HG02571 (cell line): ENCODE results near the gene PACSIN2.
"Not testable (repeated sequence)": the region's sequence is repeated elsewhere in the genome, so short reads cannot be mapped to it uniquely, and the experiment has no call there.

Experiments
- ATAC-seq: cut with Tn5 transposase; IDR thresholded peaks from one replicate; pipeline ENCODE4 v1.9.1; 2021; ENCODE audit warnings: mild to moderate bottlenecking, moderate library complexity; ENCODE audit not compliant: unreplicated experiment

The PACSIN2 gene

GRCh38 chr22:42992886-42993479 is 22.0 kb downstream of the PACSIN2 start:
- ATAC-seq, result no peak

GRCh38 chr22:42992092-42992491 is 22.9 kb downstream of the PACSIN2 start:
- ATAC-seq, result no peak

DNA sequence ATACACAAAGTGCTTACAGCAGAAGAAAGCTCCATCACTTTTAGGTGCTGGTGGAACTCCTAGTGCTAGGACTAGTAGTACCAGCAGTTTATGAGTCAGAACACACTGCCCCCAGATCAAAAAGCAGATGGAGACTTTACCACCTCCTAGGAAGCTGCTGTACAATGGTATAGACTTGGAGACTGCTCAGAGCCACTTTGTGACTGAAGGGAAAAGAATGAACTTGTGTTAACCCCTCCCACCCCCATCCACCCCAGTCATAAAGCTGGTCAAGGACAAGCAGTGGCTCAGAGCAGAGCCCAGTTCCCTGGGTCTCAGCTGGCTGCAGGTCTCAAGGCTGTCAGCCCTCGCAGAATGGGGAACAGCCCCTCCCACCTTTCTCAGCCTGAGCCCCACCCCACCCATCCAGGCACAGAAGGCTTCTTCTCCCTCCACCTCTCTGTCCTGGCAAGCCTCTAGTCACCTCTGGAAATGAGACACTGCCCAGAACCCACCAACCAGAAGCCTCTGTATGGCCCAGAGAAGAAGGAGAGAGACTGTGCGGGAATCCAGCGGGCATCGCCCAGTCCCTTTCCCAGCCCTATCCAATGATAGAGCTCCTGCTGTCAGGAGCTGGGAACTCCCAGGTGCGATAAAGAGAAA is 23.8 kb downstream of the PACSIN2 start:
- ATAC-seq, result no peak

- ATAC-seq, result no peak
Observed at GRCh38 chr22:42990131-42990838, 24.7 kb downstream of the PACSIN2 start.

DNA sequence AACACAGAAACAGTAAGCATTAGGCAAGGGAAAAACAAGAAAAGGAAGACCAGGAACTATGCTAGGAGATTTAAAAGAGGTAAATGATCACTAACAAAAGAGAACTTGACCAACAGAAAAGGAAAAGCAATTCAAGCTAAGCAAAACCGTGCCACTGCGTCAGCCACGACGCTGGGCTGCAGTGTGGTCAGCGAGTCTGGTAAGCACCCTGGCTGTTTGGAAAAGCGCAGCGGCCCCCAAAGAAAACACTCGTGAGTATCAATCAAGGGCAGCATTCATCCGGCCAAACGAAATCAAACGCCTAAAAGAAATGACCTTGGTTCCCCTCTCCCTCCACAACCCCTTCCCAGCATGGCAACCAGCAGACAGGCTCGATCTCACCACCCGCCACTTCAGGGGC is 28.8 kb downstream of the PACSIN2 start:
- ATAC-seq, result no peak

DNA sequence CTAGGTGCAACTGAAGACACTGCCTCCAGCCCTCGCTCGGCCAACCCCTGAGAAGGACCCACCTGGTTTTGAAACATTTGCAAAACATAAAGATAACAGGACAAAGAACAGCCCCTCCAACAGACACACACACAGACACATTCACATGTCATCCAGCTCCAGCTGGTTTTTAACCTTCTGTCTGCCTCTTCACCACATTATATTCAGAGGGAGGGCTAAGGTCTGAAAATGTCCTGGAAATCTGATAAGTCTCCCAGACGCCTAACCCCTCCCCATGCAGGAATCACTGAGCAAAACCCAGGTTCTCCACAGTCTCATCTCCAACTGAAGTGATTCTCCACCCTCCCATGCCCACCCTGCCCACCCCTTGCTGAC is 29.4 kb downstream of the PACSIN2 start:
- ATAC-seq, result no peak

DNA sequence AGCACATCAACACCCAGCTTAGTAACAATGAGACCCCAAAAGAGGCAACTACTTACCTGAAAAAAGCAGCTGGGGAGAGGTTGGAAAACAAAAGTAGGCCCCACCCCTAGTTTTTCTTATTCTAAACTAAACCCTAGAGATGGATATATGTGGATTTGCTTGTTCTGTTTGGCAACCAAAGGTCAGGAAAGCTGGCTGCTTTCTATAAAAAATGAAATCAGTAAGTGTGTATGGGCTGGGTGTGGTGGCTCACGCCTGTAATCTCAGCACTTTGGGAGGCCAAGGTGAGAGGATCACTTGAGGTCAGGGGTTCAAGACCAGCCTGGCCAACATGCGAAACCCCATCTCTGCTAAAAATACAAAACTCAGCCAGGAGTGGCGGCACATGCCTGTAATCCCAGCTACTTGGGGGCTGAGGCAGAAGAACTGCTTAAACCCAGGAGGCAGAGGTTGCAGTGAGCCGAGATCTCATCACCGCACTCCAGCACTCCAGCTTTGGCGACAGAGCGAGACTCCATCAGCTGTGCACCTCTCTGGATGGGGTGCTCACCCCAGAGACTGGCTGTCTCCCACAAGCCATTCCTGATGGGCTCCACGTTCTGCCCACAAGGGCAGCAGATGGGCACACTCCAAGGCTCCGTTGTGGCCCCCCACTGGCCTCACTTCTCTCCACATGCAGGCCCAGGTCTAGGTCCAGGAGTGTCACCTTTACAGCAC is 30.0 kb downstream of the PACSIN2 start:
- no peak for ATAC-seq

DNA sequence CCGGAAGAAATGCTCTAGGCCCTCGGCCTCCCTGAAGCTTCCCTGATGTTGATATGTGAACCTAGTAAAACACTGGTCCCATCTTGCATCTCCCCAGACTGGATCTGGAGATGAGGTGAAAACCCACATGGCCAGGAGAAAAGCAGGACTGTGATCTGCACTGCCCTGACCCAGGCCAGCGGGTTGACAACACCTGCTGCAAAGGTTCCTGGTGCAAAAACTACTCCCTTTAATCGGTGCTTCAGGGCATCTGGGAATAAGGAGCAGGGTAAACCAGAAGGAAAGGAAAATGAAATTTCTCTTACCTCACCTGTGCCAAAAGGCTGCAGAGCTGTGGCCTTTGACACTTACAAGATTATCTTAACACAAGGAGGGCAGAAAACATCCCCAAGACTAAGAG is 30.6 kb downstream of the PACSIN2 start:
- ATAC-seq, result no peak

- ATAC-seq, result no peak
Observed at GRCh38 chr22:42983470-42983869, 31.5 kb downstream of the PACSIN2 start.

DNA sequence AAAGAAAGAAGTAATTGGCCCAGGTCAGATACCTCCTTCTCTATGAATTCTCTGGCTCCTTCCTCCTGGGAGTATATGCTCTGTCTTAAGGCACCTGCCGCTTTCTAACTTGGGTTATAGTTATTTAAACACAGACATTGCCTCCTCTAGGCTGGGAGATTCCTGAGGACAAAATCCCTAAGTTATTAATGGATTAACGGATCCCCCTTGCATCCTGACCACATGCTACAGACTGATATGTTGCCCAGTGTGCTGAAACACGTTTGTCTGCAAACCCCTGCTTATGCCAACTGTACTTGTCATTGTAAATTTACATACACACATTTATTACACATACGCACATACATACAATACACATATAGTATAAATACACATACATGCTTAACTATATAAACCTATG is 35.3 kb downstream of the PACSIN2 start:
- ATAC-seq, result no peak

DNA sequence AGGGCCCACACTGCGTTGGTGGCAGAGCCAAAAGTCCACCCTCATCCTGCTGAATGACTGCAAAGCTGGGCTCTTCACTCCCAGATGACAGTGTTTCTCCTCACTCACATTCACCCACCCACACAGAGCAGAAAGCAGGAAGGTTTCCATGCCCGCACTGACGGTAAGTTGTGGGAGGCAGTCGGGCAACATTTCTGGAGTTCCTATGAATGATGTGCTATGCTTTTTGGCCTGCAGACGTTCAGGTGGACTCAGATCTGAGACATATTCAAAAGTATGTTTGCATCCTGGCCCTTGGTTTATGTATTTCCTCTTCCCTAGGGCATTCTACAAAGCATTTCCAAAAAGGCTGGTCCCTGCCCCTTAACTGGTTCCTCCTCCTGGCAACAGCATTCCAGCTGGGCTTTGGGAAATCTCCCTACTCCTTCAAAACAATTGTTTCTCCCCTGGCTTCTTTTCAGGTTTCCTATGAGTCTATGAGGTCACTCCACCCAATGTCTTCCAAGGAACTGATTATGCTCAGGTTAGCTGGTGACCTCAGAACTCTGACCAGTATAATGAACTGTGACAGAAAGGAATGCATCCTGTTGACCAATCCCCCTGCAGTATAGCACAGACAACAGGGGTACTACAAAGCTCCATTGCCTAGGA is 36.4 kb downstream of the PACSIN2 start:
- ATAC-seq, result no peak

GRCh38 chr22:42977569-42977968 is 37.4 kb downstream of the PACSIN2 start:
- no peak for ATAC-seq

DNA sequence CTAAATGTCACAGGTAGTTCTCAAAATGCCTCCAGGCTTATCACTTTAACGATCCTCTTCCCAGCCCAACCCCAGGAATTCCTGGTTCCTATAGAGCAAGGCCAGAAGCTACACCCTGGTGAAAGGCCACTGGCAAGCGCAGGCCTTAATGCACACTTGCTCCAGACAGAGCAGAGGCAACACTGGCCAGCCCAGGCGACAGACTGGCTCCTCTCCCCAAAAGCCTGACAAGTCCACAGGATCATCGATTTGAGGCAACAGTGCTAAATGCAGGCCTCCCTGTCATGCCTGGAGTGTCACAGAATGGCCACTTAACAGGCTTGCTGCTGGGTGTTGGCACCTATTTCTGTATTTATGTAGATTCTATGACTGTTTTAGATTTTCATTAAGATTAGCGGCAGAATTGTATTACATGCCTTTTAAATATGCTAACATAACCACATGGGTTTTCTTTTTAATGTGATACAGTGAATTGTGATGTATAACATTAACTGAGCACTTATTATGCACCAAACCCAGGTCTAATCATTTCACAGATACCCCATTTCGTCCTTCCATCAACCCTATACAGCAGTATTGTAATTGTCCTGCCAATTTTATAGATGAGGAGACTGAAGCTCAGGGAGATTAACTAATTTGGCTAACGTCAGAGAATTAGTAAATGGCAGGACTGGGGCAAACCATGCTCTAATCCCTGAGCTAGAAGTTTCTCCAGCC is 38.6 kb downstream of the PACSIN2 start:
- ATAC-seq, result no peak

- ATAC-seq, result no peak
Observed at GRCh38 chr22:42974223-42974622, 40.7 kb downstream of the PACSIN2 start.

DNA sequence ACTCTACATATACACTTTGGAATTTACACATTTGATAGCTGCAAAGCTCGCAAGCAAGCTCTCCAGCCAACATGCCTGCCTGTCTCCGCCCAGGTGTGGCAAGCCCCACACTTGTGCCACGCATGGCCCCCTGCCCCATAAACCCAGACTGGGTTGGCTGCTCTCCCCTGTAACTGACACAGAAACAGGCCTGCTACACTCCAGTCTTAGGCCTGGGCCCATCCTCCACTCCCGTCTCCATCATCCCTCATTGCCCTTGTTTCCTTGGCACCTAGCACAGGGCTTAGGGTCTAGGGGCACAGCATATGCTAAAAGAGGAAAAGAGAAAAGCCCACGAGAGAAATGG is 41.4 kb downstream of the PACSIN2 start:
- no peak for ATAC-seq

GRCh38 chr22:42972649-42973535 is 42.1 kb downstream of the PACSIN2 start:
- no peak for ATAC-seq

- not testable (repeated sequence) for ATAC-seq
Observed at GRCh38 chr22:42971473-42971860, 43.5 kb downstream of the PACSIN2 start.

GRCh38 chr22:42970029-42970428 is 44.9 kb downstream of the PACSIN2 start:
- ATAC-seq, result no peak

DNA sequence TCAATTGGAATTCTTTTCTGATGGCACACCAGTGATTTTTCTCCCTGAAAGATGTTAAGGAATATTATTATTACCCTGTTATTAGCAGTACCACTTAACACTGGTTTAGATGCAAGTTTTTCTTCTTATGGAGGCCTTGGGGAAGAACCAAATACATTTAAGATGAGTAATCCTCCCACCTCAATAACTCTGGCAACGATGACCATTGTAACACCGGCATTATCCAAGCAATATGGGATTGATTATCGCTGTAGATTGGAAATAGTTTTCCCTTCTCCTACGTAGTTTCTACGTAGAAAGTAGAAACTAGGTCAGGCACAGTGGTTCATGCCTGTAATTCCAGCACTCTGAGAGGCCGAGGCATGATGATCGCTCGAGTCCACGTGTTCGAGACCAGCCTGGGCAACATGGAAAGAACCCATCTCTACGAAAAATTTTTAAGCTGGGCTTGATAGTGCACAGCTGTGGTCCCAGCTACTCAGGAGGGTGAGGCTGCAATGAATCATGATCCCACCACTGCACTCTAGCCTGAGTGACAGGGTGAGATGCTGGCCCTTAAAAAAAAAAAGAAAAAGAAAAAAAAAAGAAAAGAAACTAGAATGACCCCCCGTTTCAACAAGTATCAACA is 45.5 kb downstream of the PACSIN2 start:
- ATAC-seq, result no peak
